ENCODE measurements around the gene CFAP73.

DNA sequence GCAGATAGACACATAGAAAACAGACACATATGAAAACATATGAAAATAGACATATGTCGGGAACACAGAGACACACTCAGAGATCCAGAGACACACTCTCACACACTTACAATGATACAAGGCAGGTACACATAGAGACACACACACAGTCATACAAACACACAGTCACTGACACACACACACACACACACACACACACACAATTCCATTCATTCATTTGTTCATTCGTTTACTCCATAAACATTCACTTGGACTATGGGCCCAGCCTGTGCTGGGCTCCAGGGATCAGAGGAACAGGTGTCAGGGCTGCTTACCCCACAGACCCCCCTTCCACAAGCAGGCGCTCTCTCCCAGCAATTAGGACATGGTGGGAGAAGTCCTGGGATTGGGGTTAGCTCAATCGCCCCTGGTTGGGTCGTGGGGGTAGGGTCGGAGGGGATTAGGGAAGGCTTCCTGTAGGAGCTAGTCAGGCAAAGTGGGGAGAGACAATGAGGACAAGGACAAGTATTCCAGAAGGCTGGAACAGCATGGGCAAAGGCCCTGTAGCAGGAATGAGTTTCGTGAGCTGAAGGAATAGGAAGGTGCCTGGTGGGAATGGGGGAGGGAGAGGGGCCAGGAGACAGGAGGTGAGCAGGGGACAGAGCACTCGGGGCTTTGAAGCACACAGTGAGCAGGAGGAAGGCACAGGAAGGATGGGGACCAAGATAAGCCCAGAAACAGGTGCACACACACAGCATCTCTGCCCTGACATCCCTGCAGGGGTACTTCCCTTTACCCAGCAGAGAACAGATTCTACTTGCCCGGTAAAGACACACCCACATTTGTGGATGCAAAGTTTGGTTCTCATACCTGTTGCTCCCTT lies 20.5 kb upstream of the CFAP73 start:
- TF ChIP-seq, protein P1, sequence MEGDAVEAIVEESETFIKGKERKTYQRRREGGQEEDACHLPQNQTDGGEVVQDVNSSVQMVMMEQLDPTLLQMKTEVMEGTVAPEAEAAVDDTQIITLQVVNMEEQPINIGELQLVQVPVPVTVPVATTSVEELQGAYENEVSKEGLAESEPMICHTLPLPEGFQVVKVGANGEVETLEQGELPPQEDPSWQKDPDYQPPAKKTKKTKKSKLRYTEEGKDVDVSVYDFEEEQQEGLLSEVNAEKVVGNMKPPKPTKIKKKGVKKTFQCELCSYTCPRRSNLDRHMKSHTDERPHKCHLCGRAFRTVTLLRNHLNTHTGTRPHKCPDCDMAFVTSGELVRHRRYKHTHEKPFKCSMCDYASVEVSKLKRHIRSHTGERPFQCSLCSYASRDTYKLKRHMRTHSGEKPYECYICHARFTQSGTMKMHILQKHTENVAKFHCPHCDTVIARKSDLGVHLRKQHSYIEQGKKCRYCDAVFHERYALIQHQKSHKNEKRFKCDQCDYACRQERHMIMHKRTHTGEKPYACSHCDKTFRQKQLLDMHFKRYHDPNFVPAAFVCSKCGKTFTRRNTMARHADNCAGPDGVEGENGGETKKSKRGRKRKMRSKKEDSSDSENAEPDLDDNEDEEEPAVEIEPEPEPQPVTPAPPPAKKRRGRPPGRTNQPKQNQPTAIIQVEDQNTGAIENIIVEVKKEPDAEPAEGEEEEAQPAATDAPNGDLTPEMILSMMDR (IDR thresholded peaks at IDR 0.05): no peak
- TF ChIP-seq POLR2A (IDR thresholded peaks at IDR 0.05): no peak
